CMK (cell line): ENCODE data around the gene ZNF804B.

Source experiments
- DNase-seq: peaks from one replicate; pipeline ENCODE4 v3.0.0-alpha.2; 2010; ENCODE audit warnings: low read depth

ZNF804B gene

GRCh38 chr7:88967432-88967831 lies 207.9 kb downstream of the ZNF804B start:
- DNase-seq: no peak

DNA sequence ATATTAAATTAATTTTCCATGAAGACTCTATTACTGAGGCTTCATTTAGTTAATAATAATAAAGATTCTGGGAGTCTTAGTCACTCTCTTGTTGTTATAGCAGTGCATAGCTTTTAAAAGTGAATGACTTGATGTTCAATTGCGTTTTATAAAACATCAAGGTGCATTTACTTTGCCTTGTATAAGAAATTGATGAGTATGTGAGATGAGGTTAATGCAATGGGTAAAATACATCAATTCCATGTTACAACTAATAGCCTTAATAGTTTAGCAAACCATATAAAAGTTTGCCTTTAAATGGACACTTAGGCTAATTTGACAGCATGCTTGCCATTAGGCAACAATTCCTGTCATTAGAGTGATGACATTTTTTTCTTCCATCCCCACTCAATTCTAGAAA lies 209.7 kb downstream of the ZNF804B start:
- no peak for DNase-seq

GRCh38 chr7:88985295-88985694 lies 225.8 kb downstream of the ZNF804B start:
- no peak for DNase-seq

- DNase-seq: no peak
Observed at GRCh38 chr7:89001306-89001705, 241.8 kb downstream of the ZNF804B start.

GRCh38 chr7:89002981-89003956 lies 243.8 kb downstream of the ZNF804B start:
- no peak for DNase-seq

- no peak for DNase-seq
Observed at GRCh38 chr7:89012016-89012415, 252.5 kb downstream of the ZNF804B start.

- DNase-seq: no peak
Observed at GRCh38 chr7:89017695-89018094, 258.2 kb downstream of the ZNF804B start.

GRCh38 chr7:89021741-89022140 lies 262.2 kb downstream of the ZNF804B start:
- no peak for DNase-seq

- no peak for DNase-seq
Observed at GRCh38 chr7:89023206-89023605, 263.7 kb downstream of the ZNF804B start.

DNA sequence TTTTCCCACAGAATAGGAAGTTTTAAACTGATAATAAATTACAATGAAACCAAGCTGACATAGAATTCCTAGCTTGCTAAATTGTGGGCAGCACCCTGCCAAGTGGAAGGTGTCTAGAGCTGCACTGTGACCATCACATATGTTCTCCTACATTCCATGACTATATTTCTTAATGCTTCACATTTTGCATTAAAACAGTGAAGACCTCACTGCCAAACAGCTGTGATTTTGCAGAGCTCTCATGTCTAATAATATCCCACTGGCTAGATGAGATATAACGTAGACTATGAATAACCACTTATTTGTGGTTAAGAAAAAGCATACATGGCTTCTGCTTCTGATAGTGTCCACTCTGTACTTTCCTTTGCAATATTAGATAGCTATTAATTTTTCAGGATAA lies 264.4 kb downstream of the ZNF804B start:
- DNase-seq: no peak

DNA sequence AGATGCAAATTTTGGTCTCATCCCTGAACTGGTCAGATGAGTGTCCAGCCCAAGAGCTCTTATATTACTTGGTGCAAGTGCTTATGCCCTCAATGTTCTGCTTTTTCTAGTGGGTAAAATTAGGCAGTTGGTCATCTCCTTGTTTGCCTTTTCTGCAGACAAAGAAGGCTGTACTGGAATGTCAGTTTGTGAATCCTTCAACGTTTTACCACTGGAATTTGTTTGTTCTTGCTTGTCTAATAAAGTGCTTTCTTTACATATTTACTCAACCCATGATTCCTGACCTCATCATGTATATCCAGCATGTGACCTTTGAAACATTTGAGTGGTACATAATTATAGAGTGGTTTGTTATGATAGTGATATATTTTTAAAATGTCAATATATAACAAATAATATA lies 268.3 kb downstream of the ZNF804B start:
- no peak for DNase-seq

GRCh38 chr7:89028319-89028718 lies 268.8 kb downstream of the ZNF804B start:
- DNase-seq: no peak

DNA sequence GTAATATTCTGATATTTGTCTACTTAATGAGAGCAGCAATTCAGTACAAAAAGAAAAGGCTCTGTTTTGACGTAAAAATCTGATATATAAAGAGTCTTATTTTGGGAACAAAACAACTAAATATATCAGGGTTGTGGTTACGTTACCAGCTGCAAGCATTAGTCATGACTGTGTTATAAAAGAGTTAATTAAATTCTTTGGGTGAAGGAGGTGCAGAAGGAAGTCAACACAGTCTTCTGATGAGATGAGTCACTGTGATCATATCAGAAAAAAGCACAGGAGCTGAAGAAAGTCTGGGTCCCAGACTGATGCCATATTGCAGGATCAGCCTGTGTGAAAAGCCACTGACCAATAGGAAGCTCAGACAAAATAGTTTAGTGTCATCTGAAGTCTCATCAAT lies 270.4 kb downstream of the ZNF804B start:
- DNase-seq: no peak

GRCh38 chr7:89041240-89041639 lies 281.7 kb downstream of the ZNF804B start:
- no peak for DNase-seq

GRCh38 chr7:89042940-89043339 lies 283.4 kb downstream of the ZNF804B start:
- no peak for DNase-seq

DNA sequence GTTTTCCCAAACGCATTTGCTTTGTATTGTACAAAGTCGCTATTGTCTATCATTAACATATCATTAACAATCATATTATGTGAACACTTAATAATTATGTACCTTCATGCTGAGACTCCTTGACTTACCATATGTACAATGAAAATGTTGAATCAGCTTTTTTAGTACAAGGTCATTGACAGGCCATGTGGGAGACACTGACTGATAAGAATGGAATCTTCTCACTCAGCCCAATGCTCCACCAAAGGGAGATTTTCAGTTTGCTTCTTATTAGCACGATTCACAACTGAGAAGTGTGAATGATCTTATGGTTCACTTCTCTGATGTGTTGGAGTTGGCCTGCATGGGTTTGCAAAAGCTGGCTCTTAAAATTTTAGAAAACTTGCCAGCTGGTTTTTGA lies 289.5 kb downstream of the ZNF804B start:
- no peak for DNase-seq

DNA sequence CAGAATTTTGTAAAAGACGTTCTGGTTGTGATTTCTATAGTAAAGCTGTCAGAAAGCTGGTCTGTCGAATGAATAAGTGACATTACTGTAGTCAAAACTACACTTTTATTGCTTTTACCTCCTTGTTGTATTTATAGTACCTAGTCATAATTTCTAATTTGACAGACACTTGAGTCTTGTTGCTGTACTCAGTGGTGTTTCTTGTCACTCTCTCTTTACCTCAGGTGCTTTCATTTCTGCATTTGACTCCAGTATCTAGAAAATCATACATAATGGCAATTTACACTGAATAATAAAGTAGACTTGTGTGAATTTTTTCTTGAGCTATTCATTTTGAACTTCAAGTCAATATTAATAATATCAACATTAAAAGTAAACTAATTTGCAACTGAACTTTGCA lies 293.6 kb downstream of the ZNF804B start:
- no peak for DNase-seq

- DNase-seq: no peak
Observed at GRCh38 chr7:89054361-89054760, 294.9 kb downstream of the ZNF804B start.

GRCh38 chr7:89060234-89060633 lies 300.7 kb downstream of the ZNF804B start:
- DNase-seq: no peak

- no peak for DNase-seq
Observed at GRCh38 chr7:89064831-89065230, 305.3 kb downstream of the ZNF804B start.

GRCh38 chr7:89067048-89067447 lies 307.5 kb downstream of the ZNF804B start:
- DNase-seq: no peak

DNA sequence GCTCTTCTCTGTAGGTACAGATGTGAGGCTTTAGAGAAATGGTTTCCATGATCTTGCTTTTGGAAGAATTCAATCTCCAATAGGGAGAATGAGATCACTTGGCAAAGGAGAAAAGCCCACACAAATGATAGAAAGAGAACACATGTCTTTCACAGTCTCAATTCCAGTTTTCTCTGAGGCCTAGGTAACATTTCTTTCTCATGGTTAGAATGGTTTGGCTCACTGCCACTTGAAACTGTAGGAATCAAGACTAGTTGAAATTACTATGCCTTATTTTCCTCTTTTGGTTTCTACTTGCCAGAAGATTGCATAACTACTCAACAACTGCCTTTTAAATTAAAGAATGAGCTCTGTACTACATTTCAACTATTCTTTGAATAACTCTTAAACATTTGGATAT lies 312.6 kb downstream of the ZNF804B start:
- DNase-seq: no peak

GRCh38 chr7:89073776-89074175 lies 314.3 kb downstream of the ZNF804B start:
- DNase-seq: no peak

DNA sequence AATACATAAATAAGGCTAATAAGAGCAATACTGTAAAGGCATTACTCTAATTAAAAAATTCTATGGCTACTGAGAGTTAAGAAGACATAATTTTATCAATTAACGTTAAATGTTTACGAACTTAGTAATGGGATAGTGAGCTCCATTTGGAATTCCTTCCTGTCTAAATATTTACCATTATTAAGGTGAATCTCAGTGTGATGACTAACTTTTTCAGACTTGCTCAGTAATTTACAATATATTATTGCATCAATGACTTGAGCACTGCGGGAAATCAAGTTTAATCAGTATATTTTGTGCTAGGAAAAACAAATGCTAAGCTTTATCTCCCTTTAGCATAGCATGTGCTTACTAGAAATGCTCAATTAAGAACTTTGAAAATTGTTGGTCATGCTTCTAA lies 318.5 kb downstream of the ZNF804B start:
- DNase-seq: no peak
